ENCODE data around the gene NMT1. TPM values are rescaled to one million over a fixed set of nuclear protein-coding genes. Genes with fewer than 3 reads are reported as not detected.

The NMT1 gene
- total RNA-seq = 10 to 100 TPM; 71.8 to 83.5 TPM
- long read RNA-seq, donor 1, full-length matches to known transcripts = 4 of 25 reads
- long read RNA-seq, donor 1, partial matches to known transcripts = 15 of 25 reads
- long read RNA-seq, donor 1, other reads (novel, unspliced or antisense) = 6 of 25 reads
- long read RNA-seq, donor 2, full-length matches to known transcripts = 7 of 26 reads
- long read RNA-seq, donor 2, partial matches to known transcripts = 1 of 26 reads
- long read RNA-seq, donor 2, other reads (novel, unspliced or antisense) = 18 of 26 reads

DNA sequence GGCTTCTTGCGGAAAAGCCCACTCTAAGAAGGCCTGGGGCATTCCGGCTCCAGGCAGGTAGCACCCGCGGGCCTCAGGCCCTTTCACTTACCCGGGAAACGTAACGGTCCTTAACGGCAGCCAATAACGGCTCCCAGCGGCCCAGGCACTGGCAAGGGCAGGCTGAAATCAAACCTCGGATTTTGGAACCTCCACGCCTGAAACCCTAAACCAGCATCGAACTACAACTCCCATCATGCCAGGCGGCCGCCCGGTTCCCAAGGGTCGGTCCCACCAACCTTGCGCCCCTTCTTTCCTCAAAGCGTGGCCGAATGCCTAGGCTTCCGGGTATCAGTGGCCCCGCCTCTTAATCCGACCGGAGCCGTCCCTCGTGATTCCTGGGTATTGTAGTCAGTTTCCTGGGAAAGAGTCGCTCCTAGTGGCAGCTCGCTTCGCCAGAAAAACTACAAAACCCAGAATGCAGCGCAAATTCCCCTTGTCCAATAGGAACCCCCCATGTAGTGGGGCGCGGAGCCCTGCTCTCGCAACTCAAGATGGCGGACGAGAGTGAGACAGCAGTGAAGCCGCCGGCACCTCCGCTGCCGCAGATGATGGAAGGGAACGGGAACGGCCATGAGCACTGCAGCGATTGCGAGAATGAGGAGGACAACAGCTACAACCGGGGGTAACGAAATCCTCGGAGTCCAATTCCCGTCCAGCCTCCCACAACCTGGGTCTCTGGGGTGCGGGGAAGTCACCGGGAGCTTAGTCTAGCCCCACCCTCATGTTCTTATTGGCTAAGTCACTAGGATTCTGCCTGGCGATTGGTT, at the start of gene NMT1:
TSS of gene NMT1 (plus strand) at position 521 of the 809 bp plus-strand sequence. CDS start at position 534, 13 bp downstream.
- DNase-seq (ENCODE audit: low spot score) = peak; percentile 99
- intact Hi-C loops (cut with DNase I) = no loop called here

DNA sequence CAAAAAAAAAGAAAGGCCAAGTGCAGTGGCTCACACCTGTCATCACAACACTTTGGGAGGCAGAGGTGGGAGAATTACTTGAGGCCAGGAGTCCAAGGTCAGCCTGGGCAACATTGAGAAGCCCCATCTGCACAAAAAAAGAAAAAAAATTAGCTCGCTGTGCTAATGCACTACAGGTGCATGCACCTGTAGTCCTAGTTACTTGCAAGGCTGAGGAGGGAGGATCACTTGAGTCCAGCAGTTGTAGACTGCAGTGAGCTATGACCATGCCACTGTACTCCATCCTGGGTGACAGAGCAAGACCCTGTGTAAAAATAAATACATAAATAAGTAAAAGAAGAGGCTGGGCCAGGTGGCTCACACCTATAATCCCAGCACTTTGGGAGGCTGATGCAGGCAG, 49.4 kb upstream of the NMT1 start:
- intact Hi-C loops (cut with DNase I) = no loop called here
- no peak for DNase-seq (ENCODE audit: low spot score)

DNA sequence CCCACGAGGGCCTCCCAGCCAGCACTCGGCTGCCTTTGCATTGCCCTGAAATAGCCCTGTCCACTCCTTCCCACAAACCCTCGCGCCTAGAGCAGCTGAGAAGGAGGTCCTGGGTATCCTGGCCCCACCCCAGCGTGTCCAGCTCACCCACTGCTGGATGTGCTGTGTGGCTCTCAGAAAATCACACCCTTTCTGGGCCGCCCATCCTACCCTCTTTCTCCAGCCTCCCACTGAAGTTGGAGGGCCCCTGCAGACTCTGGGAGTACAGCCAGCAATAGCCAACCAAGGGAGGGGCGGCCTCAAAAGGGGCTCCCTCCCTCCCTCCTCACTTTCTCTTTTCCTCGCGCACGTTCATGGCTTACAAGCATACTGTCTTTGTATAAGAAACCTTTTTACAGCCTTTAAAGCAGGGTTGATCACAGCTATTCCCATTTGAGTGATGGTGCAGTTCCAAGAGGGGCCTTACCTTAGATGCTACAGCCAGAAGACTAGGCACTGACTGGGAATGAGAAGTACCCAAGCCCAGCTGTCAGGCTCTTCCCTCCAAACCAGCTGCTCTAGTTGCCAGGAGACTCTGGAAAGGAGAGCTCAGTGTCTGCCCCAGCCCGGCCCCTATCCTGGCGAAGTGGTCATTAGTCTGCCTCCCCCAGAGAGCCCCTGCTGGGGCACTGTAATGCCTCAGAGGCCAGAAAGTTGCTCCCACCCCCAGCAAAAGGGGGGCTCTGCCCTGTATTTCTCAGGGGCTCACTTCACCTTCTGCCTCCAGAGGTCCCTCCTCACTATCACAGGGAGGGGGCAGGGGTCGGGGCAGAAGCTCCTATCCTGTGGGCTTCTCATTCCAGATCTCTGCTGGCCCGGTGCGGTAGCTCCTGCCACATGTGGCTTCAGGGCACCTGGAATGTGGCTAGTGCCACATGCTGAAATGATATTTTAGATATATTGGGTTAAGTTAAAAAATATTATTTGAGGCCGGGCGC, 47.8 kb upstream of the NMT1 start:
- intact Hi-C loops (cut with DNase I) = no loop called here
- DNase-seq (ENCODE audit: low spot score) = no peak

DNA sequence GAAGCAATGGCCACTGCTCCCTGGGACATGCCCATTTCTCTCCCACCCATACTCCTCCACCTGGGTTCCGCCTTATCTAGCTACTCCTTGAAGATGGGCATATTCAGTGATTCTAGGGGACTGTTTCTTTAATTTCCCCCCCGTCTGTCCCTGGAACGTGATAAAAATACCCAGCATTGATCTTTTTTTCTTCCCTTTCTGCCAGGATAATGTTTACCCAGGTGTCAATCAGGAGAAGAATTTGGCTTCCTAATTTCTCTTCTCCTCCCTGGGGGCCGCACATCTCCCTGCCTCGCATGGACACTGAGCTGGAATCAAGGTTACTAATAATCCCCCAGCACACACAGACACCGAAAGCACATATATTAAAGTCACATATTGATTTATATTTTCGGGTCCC, 44.9 kb upstream of the NMT1 start:
- intact Hi-C loops (cut with DNase I) = no loop called here
- DNase-seq (ENCODE audit: low spot score) = no peak

DNA sequence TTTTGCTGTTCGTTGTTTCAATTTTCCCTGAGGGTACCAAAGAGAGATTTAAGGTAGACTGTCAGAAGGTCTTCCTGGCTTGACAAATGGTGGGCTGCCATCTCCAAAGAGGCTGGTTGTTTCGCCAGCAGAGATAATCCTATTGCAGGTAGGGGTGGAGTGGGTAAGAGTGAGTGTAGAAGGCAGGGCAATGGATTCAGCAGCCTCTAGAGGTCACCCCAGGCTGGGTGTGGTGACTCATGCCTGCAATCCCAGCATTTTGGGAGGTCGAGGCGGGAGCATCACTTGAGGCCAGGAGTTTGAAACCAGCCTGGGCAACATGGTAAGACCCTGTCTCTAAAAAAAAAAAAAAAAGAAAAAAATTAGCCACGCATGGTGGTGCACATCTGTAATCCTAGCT, 44.3 kb upstream of the NMT1 start:
- intact Hi-C loops (cut with DNase I) = no loop called here
- no peak for DNase-seq (ENCODE audit: low spot score)

DNA sequence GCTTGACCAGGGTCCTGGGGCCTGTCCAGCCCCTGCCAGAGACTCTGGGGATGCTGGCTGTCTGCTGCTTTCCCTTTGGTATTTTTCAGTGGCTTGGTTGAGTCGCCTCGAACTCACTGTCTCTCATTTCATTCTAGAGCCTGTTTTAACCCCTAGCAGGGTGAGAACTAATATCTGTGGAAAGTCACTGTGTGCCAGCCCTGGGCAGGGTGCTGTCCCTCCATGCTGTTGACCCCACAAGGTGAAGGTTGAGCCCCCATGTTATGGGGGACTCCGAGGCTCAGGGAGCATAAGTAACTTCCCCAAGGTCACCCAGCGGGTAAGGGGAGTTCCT, 42.6 kb upstream of the NMT1 start:
- DNase-seq (ENCODE audit: low spot score) = no peak
- intact Hi-C loops (cut with DNase I) = no loop called here

DNA sequence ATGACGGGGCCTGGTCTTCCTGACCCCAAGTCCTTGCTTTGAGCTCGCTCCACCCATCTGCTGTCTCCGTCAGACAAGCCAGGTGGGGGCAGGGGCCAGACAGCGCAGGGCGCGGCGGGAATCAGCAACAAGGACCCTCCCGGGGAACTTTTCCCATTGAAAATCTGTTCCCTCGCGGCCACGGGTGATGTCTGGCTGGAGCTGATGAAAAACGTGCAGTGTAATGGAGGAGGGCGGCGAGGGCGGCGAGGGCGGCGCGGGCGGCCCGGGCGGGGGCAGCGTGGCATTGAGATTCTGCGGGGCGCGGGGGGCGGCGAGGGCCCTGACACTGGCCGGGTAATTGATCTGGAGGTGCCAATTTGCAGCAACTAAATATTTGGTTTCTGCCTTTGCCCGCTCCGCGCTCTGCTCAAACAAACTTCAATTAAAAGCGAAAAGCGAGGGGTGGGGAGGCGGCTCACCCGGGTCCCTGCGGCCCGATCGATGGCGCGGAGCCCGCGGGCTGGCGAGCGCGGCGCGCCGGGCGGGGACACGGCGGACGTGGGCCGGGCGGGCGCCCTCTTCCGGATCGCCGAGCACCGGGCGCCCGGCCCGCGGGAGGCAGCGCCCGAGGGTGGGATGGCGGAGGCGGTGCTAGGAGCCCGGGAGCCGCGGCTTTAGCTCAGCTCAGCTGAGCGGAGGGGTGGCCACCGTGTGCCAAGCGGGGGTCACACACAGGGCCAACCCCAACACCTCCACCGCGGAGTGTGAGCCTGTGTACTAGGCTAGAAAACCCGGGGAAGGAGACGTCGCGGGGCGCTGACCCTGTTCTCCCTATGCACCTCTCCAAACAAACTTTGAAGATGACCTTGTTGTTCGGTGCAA, 42.0 kb upstream of the NMT1 start:
- intact Hi-C loops (cut with DNase I) = no loop called here
- peak; percentile 86 for DNase-seq (ENCODE audit: low spot score)

DNA sequence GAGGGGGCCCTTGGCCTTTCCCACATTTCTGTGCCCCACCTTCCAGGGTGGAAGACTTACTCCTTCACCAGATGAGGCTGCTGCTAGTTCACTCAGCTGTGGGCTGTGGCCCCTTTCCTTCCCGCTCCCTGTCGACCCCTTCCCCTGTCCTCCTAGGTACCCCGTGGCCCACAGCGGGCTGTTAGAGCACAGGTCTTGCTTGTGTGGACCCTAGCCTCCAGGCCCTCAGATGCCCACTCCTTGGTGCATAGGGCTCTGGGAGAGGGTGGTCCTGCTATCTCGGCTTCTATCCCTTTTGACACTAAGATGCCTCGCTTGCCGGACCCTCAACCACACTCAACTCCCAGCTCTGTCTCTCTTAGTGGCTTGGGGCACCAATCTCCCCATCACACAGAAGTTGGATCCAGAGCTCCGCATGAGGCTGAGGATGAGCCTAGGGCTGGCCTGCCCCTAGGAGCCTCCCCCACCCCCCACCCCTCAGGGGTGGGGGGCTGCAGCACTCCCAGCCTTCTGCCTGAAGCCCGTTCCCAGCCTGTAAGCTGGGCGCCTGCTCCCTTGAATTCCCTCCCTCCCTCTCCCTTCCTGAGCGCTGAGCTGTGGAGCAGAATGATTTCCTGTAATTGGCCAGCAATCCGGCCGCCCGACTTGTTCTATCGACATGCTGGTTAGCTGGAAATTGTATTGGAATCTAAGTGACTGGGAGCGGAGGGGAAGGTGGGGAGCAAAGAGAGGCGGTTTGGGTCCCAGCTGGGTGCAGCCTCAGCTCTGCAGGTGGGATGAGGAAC, 40.6 kb upstream of the NMT1 start:
- DNase-seq (ENCODE audit: low spot score) = no peak
- intact Hi-C loops (cut with DNase I) = loop anchor here (5.0 to 10.0 kb wide), 2 partner anchors 103 to 246 kb away; partner anchors contain the start of gene GFAP (in 1 of the 2)

DNA sequence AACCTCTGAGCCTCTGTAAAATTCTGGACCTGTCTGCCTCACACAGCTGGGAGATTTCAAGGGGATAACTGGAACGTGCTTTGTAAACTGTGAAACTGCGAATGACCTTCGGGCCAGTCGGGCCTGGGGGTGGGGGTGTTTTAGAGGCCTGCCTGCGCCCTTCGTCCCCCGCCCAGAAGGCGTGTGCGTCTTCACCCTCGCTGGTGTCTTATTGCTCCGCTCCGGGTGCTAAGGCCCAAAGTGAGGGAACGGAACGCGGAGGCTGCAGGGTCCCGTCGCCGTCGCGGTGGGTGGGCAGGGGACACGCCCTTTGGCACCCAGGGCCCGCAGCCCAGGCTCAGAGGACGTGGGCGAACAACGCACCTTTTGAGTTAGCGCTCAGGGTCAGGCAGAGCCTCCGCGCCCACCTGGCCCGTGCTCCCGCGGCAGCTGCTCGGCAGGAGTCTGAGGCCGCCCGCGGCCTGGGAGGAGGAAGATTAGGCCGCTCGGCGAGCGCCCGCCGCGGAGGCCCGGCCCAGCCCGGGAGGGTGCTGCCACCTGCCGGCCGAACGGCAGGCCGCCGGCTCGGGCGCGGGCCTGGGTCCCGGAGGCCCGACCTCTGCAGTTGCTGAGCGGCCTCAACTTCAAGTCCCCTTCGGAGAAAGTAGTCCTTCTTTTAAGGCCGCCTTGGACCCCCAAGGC, 39.4 kb upstream of the NMT1 start:
- intact Hi-C loops (cut with DNase I) = loop anchor here (2.0 to 10.0 kb wide), 3 partner anchors 101 to 247 kb away; partner anchors contain the start of gene GFAP (in 1 of the 2)
- DNase-seq (ENCODE audit: low spot score) = peak; percentile 91

DNA sequence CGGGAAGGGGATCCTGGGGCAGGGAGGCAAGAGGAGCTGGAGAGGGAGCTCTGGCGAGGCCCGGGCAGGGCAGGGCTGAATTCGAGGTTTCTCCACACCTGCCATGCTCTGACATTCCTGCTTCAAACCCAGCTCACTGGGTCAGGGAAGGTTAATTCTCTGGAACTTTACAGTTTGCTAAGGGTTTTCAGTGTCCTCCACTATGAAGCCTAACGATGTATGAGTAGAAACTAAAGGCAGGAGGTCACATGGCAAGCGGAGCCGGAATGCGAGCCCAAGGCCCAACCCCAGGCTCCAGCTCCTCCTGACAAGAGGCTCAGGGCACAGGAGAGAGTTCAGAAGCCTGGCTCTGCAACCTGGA, 38.8 kb upstream of the NMT1 start:
- intact Hi-C loops (cut with DNase I) = loop anchor here (2.0 to 10.0 kb wide), 3 partner anchors 101 to 247 kb away; partner anchors contain the start of gene GFAP (in 1 of the 2)
- no peak for DNase-seq (ENCODE audit: low spot score)

DNA sequence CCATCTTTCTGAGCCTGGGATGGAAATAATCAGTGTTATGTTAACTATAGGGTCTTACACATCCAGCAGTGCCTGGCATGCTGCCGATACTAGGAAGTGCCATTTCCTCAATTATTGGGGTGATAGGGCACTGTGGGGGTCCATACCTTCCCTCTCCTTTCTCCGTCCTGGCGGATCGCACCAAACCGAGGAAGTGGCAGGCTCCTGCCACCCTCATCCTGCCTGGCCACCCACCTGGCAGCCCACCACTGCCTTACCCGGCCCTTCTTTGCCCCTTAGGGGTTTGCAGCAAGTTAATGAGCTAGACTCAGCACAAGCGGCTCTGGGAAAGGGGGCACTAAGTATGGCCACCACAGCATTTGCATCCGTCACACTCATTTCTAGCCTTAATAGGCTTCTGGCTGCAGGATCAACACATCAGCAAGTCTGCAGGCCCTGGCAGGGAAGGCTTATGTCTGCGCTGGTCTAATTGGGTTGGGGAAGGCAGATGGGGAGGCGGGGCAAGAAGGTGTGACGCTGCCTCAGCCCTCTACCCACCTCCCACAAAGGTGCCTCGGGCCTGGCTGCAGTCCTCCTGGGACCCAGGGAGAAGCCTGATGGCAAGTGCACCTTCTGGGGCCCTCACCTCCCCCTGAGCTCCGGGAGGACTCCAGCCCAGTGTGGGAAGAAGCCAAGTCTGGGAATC, 38.3 kb upstream of the NMT1 start:
- intact Hi-C loops (cut with DNase I) = loop anchor here (2.0 to 10.0 kb wide), 3 partner anchors 102 to 248 kb away; partner anchors contain the start of gene GFAP (in 1 of the 2)
- no peak for DNase-seq (ENCODE audit: low spot score)

DNA sequence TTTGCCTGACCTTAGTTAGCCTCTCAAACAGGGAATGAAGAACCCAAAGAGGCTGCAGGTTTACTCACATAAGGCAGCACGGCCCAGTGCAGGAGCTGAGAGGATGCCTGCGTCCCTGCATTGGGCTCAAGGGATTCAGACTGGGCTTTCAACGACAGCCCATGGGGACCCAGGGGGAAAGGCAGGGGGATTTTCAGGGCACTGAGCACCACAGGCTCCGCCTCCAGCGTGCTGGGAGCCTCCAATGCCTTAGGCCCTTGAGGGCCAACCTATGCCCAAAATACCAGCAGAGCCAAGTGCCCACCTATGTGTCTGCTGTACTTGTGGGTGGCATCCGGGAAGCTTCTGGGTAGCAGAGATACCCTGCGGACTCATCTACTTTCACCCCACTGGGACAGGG, 32.0 kb upstream of the NMT1 start:
- intact Hi-C loops (cut with DNase I) = loop anchor here (10.0 kb wide), 1 partner anchor 254 kb away; no protein-coding TSS in a partner anchor
- DNase-seq (ENCODE audit: low spot score) = no peak

DNA sequence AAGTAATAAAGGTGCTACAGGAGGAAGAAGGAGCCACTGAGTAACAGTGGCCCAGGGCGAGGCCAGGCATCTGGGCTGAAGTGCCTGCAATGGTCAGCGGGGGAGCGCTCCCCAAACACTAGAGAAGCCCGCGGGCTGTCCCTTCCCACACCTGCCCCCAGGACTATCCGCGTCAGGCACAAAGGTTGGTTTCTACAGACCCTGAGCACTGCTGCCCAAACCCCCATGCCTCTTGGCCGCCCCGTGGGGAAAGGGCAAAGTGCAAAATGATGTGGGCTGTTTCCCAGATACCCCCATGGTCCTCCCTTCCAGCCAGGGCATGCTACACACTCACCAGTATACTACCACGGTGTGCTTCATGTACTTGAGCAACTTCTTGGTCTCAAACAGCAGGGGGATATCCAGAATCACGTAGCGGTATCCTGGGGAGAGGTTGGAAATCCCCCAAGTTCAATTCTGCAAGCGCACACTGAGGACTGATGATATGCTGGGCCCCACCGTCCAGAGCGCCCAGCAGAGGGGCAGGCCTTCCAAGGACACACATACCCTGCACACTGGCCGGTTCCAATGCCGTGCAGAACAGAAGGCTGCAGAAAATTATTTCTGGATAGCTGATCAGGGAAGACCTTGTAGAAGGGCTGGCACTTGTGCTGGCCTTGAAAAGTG, 31.2 kb upstream of the NMT1 start:
- no peak for DNase-seq (ENCODE audit: low spot score)
- intact Hi-C loops (cut with DNase I) = loop anchor here (10.0 kb wide), 1 partner anchor 255 kb away; no protein-coding TSS in a partner anchor

DNA sequence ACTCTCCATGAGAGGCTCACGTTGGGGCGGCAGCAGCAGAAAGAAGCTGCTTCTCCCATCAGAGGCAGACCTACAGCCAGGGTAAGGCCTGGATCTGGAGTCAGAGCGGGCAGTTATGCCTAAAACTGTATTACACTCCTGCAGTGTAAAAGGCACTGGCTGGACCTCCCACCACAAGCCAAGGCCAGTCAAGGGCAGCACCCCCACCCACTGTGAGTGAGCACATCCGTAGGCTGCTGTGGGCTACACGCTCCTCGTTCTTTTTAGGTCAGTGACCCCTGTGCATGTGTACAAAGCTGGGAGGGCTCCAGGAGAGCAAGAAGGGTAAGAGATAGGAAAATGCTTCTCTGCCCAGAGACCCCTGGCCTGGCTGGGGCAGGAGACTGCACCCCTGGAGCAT, 30.4 kb upstream of the NMT1 start:
- intact Hi-C loops (cut with DNase I) = no loop called here
- DNase-seq (ENCODE audit: low spot score) = no peak

DNA sequence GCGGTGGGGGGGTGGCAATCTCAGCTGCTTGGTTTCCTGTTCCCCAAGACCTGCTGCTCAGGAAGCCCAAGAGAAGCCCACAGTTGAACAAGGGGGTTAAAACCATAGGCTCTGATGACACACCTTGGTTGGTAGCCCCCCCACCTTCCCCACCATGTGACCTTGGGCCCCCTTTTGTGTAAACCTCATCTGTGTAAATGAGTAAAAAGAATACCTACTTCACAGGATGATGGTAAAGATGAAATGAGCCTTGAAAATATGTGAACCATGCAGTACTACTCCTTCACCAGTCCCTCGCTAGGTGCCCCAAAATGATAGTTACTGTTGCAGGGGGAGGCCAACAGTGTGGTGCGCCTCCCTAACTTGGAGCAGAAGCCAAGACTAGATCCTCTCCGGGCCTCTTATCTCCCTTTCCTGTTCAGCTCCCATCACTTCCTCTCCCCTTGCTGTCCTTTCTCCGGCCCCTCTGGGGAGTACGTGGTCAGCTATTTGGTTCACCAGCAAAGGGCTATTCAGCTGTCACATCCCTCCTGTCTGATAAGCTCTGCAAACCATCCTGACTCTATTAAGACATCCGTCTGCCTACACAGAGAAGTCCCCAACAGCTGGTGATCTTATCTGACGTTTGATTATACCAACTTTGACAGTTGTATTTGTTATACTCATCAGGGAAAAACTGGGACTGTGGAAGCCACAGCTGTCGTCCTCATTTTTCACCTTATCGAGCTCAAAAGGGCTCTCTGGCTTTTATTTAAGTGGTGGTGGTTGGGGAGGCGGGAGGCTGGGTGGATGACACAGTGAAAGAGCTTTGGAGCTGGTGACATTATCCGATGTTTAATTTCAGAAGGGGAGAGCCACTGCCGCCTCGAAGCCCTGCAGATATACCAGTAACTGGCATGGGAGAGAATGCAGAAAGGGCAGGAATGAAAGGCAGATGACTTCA, 29.6 kb upstream of the NMT1 start:
- intact Hi-C loops (cut with DNase I) = no loop called here
- no peak for DNase-seq (ENCODE audit: low spot score)

Measured in posterior vena cava (tissue), 2 donors.